Natural killer cell treated with Interleukin-12 subunit alpha and Interleukin-12 subunit beta and Interleukin-15 and Interleukin-18, amount 100 ng/mL, for 72 hours (primary cell): ENCODE data around the gene TMEM131L. TPM values are rescaled to one million over a fixed set of nuclear protein-coding genes. Genes with fewer than 3 reads are reported as not detected.
"Not testable (repeated sequence)": the region's sequence is repeated elsewhere in the genome, so short reads cannot be mapped to it uniquely, and the experiment has no call there.

Experiments
- ATAC-seq, 2 donors: fragments of 150-1000 bp; cut with Tn5 transposase in 1 of 2; sonication (Bioruptor Pico), chemical (Tn5 transposase) in 1 of 2; 2 replicates each; pipeline ENCODE4 v1.10.0; 2021
- DNase-seq: peaks from one replicate; pipeline ENCODE4 v3.0.0; 2022; ENCODE audit warnings: low spot score
- H3K27ac Mint-ChIP-seq, 2 donors: 1 replicate in 1 of 2; 2 replicates in 1 of 2; pipeline ENCODE4 v1.8.0; 2022; ENCODE audit warnings: mixed read lengths in 2 of 2, mild to moderate bottlenecking in 1 of 2, moderate library complexity in 1 of 2
- H3K27me3 Mint-ChIP-seq, 2 donors: 1 replicate in 1 of 2; 2 replicates in 1 of 2; pipeline ENCODE4 v1.8.0; 2022; ENCODE audit warnings: mixed read lengths in 2 of 2
- H3K36me3 Mint-ChIP-seq: one replicate; pipeline ENCODE4 v1.8.0; 2022; ENCODE audit warnings: mixed read lengths
- H3K4me1 Mint-ChIP-seq, 2 donors: 1 replicate in 1 of 2; 2 replicates in 1 of 2; pipeline ENCODE4 v1.8.0; 2022; ENCODE audit warnings: low read depth in 2 of 2, mixed read lengths in 2 of 2, mild to moderate bottlenecking in 1 of 2
- H3K4me3 Mint-ChIP-seq: one replicate; pipeline ENCODE4 v1.8.0; 2022; ENCODE audit warnings: mixed read lengths
- H3K9me3 Mint-ChIP-seq: 2 replicates; pipeline ENCODE4 v1.8.0; 2022; ENCODE audit warnings: mixed read lengths
- total RNA-seq, 2 donors: library from RNA; stranded (reverse); gene quantifications; one replicate each; pipeline ENCODE4 v1.2.3, GENCODE V29; 2022

TMEM131L gene, protein sequence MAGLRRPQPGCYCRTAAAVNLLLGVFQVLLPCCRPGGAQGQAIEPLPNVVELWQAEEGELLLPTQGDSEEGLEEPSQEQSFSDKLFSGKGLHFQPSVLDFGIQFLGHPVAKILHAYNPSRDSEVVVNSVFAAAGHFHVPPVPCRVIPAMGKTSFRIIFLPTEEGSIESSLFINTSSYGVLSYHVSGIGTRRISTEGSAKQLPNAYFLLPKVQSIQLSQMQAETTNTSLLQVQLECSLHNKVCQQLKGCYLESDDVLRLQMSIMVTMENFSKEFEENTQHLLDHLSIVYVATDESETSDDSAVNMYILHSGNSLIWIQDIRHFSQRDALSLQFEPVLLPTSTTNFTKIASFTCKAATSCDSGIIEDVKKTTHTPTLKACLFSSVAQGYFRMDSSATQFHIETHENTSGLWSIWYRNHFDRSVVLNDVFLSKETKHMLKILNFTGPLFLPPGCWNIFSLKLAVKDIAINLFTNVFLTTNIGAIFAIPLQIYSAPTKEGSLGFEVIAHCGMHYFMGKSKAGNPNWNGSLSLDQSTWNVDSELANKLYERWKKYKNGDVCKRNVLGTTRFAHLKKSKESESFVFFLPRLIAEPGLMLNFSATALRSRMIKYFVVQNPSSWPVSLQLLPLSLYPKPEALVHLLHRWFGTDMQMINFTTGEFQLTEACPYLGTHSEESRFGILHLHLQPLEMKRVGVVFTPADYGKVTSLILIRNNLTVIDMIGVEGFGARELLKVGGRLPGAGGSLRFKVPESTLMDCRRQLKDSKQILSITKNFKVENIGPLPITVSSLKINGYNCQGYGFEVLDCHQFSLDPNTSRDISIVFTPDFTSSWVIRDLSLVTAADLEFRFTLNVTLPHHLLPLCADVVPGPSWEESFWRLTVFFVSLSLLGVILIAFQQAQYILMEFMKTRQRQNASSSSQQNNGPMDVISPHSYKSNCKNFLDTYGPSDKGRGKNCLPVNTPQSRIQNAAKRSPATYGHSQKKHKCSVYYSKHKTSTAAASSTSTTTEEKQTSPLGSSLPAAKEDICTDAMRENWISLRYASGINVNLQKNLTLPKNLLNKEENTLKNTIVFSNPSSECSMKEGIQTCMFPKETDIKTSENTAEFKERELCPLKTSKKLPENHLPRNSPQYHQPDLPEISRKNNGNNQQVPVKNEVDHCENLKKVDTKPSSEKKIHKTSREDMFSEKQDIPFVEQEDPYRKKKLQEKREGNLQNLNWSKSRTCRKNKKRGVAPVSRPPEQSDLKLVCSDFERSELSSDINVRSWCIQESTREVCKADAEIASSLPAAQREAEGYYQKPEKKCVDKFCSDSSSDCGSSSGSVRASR (N-terminal part only)
- 10 to 100 TPM; 35.8 to 42.3 TPM for total RNA-seq

DNA sequence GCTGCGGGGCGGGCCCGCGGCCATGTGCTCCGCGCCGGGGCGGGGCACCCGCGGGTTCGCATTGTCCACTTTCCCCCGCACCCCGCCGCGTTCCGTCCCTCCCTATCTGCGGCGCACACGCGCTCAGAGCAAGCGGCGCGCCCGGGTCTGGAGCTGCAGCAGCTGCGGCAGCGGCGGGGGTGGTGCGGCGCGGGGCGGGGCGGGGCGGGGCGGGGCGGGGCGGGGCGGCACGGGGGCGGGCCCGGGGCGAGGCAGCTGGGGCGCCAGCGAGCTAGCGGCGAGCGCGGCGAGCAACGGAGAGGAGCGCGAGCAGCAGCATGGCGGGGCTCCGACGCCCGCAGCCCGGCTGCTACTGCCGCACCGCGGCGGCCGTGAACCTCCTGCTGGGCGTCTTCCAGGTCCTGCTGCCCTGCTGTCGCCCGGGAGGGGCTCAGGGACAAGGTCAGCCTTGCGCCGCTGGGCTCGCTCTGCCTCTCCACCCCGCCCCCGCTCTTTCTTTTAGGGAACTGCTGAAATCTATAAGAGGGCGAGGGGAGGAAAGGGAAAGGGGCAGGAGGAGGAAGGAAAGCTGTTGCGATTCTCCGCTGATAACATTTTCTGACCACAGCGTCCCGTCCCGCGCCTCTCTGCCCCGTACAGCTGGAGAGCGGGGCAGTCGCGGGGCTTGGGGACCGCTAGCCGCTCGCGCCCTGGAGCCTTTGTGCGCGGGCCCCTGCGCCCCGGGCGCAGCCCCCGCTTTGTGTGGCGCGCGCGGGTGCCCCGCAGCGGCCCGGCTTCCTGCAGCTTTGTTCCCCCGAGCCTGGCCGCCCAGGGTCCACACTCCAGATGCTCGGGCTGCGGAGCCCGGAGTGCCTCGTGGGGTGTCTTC lies at the start of gene TMEM131L:
TSS of gene TMEM131L (plus strand) at position 280 of the 868 bp plus-strand sequence. CDS start at position 318, 38 bp downstream.
- H3K4me3 Mint-ChIP-seq, result peak within 1 kb of the TSS; percentile 79
- H3K4me1 Mint-ChIP-seq, result peaks cover 46 to 54% of the 10 kb centered on the region in 2 donors
- no peaks in the 10 kb centered on the region for H3K27me3 Mint-ChIP-seq
- H3K27ac Mint-ChIP-seq, result peak within 1 kb of the TSS; percentile 82 to 88
- no peaks in the 10 kb centered on the region for H3K36me3 Mint-ChIP-seq
- no peaks in the 10 kb centered on the region for H3K9me3 Mint-ChIP-seq
- ATAC-seq, result peak; percentile 90 to 92
- peak; percentile 79 for DNase-seq

DNA sequence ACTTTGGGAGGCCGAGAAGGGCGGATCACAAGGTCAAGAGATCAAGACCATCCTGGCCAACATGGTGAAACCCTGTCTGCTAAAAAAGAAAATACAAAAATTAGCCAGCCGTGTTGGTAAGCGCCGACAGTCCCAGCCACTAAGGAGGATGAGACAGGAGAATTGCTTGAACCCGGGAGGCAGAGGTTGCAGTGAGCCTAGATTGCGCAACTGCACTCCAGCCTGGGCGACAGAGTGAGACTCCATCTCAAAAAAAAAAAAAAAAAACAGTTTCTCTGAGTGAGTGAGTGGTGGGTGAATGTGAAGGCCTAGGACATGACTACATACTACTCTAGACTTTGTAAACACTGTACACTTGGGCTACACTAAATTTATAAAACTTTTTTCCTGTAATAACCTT lies 49.7 kb upstream of the TMEM131L start:
- not testable (repeated sequence) for H3K27me3 Mint-ChIP-seq, H3K4me3 Mint-ChIP-seq, DNase-seq, H3K27ac Mint-ChIP-seq, H3K36me3 Mint-ChIP-seq, H3K4me1 Mint-ChIP-seq, H3K9me3 Mint-ChIP-seq, ATAC-seq

DNA sequence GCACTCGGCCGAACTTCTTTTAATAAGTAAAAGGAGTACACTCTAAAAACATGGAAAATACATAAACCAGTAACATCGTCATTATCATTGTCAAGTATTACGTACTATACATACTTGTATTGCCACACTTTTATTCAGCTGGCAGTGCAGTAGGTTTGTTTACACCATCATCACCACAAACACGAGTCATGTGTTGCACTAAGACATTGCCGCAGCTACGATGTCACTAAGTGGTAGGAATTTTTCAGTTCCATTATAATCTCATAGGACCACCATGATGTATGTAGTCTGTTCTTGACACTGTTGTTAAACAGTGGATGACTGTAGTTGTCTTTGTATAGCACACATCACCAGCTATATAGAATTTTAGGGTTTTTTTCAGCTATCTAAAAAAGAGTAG lies 48.0 kb upstream of the TMEM131L start:
- Mint-ChIP-seq H3K9me3 (no peaks in the 10 kb centered on the region), H3K27ac (no peak overlapping the region), H3K4me3 (no peak overlapping the region), H3K4me1 (peaks cover 0 to 2% of the 10 kb centered on the region in 2 donors), H3K36me3 (no peaks in the 10 kb centered on the region), H3K27me3 (no peaks in the 10 kb centered on the region)
- peak in 1 of 2 donors; percentile 31 for ATAC-seq
- no peak for DNase-seq

DNA sequence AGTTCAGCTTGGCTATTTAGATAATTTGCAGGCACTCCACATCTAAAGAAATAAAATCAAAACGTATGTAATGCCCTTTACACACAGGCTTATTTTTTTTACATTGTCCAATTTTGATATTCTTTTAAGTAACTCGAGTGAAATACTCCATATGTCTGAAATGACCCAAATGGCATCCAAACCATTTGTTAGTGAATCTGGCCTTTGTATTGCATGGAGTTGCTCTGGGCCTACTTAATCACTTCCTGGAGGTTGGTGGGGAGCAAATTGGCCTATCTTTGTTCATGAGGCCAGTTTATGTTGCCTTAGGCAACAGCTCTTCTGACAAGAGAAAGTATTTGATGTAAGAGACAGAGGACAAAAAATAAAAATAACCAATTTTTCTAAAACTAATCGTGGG lies 47.6 kb upstream of the TMEM131L start:
- H3K36me3 Mint-ChIP-seq, result no peaks in the 10 kb centered on the region
- no peak for DNase-seq
- no peaks in the 10 kb centered on the region for H3K27me3 Mint-ChIP-seq
- peaks cover 0 to 2% of the 10 kb centered on the region in 2 donors for H3K4me1 Mint-ChIP-seq
- ATAC-seq, result no peak
- no peak overlapping the region for H3K4me3 Mint-ChIP-seq
- H3K9me3 Mint-ChIP-seq, result no peaks in the 10 kb centered on the region
- H3K27ac Mint-ChIP-seq, result no peak overlapping the region

DNA sequence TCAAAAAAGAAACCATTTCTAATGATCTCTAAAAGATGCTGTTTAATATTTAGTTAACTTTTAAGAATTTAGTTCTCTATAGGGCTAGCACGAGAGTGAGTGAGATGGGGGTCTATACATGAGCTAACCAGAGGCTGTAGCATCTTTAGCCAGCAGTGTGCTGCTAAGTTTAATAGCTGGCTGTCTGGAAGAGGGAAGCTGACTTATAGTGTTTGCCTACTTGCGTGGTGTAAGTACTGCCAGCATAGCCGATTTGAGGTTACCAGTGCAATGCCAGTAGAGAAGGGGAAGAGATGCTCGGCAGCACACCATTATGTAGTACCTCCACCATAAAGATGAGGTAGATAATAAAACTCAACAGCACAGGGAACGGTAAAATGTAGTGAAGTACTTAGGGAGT lies 47.1 kb upstream of the TMEM131L start:
- H3K4me3 Mint-ChIP-seq, result no peak overlapping the region
- H3K9me3 Mint-ChIP-seq, result no peaks in the 10 kb centered on the region
- H3K27ac Mint-ChIP-seq, result no peak overlapping the region
- DNase-seq (no peak), ATAC-seq (no peak)
- no peaks in the 10 kb centered on the region for H3K36me3 Mint-ChIP-seq
- H3K27me3 Mint-ChIP-seq, result no peaks in the 10 kb centered on the region
- peaks cover 0 to 2% of the 10 kb centered on the region in 2 donors for H3K4me1 Mint-ChIP-seq

DNA sequence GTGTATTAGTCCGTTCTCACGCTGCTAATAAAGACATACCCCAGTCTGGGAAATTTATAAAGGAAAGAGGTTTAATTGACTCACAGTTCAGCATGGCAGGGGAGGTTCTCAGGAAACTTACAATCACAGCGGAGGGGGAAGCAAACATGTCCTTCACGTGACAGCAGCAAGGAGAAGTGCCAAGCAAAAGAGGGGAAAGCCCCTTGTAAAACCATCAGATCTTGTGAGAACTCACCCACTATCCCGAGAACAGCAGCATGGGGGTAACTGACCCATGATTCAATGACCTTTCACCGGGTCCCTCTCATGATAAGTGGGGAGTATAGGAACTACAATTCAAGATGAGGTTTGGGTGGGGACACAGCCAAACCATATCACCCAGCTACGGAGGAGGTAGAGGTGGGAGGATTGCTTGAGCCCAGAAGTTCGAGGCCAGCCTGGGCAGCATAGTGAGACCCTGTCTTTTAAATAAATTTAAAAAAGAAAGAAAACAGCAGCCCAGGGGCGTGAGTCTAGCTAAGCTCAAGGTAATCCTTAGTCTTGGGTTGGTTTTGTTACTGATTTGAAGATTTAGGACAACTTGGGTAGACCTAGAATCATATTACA lies 46.4 kb upstream of the TMEM131L start:
- Mint-ChIP-seq H3K27ac (no peak overlapping the region), H3K9me3 (no peaks in the 10 kb centered on the region), H3K36me3 (no peaks in the 10 kb centered on the region), H3K4me1 (peaks cover 0 to 2% of the 10 kb centered on the region in 2 donors), H3K27me3 (no peaks in the 10 kb centered on the region), H3K4me3 (no peak overlapping the region)
- DNase-seq (no peak), ATAC-seq (no peak)

DNA sequence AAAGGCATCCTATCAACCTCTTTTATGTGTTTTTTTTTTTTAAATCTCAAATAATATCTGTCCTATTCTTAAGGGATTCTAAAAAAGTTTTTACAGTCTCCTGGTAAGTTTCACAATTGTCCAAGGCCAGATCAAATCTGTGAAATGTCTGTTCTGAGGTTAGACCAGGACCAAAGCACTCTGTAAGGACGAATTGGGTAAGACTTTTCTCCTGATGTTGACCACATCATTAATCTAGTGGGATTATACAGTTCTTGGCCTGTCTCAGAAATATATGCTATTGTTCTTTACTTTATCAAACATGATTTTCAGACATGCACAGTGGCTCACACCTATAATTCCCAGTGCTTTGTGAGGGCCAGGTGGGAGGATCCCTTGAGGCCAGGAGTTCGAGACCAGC lies 45.8 kb upstream of the TMEM131L start:
- H3K9me3 Mint-ChIP-seq, result no peaks in the 10 kb centered on the region
- DNase-seq, result no peak
- H3K27ac Mint-ChIP-seq, result no peak overlapping the region
- H3K4me1 Mint-ChIP-seq, result peaks cover 0 to 2% of the 10 kb centered on the region in 2 donors
- H3K27me3 Mint-ChIP-seq, result no peaks in the 10 kb centered on the region
- H3K4me3 Mint-ChIP-seq, result no peak overlapping the region
- H3K36me3 Mint-ChIP-seq, result no peaks in the 10 kb centered on the region
- no peak for ATAC-seq

DNA sequence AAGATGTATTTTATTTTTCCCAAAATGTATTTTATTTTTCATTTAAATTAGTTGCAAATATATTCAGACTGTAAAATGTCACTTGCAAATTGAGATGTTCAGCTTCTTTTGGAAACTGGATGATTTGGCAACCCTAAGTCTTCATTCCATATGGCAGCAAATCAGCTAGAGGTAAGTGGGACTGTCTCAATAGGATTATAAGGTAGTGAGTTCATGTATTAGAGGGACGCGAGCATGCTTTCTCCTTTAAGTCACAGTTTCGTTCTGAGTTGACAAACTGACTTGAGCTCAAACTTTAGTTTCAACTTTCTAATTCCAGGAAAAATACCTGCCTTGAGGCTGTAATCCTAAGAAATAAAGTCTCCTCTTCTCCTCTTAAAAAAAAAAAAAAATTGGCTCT lies 44.2 kb upstream of the TMEM131L start:
- ATAC-seq (peak in 1 of 2 donors; percentile 74), DNase-seq (no peak)
- Mint-ChIP-seq H3K27ac (peak overlapping the region in 1 of 2 donors; percentile 56), H3K4me3 (no peak overlapping the region), H3K27me3 (no peaks in the 10 kb centered on the region), H3K4me1 (peaks cover 0 to 2% of the 10 kb centered on the region in 2 donors), H3K9me3 (no peaks in the 10 kb centered on the region), H3K36me3 (no peaks in the 10 kb centered on the region)

DNA sequence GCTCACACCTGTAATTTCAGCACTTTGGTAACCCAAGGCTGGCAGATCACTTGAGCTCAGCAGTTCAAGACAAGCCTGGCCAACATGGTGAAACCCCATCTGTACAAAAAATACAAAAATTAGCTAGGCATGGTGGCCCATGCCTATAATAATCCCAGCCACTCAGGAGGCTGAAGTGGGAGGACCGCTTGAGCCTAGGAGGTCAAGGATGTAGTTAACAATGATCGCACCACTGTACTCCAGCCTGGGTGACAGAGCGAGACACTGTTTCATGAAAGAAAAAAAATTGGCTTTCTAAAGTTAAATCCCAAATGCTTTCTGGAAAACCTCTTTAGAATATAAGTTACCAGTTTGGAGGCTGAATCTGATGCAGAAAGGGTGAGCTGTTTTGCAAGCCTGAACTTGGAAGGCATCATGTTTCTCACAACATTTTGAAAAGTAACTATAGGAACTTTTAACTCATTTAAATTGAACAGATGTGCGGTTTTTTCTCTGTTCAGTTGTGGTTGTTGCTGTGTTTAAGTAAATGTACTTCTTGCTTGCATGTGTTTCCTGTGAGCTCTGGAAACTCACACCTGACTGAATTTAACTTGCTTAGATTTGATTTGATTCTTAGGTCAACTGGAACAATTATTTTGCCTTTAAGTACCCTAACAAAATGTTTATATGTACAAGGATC lies 39.8 kb upstream of the TMEM131L start:
- ATAC-seq, result no peak
- no peaks in the 10 kb centered on the region for H3K9me3 Mint-ChIP-seq
- H3K4me1 Mint-ChIP-seq, result peaks cover 0 to 7% of the 10 kb centered on the region in 2 donors
- no peaks in the 10 kb centered on the region for H3K27me3 Mint-ChIP-seq
- no peaks in the 10 kb centered on the region for H3K36me3 Mint-ChIP-seq
- no peak overlapping the region for H3K27ac Mint-ChIP-seq
- H3K4me3 Mint-ChIP-seq, result no peak overlapping the region
- DNase-seq, result no peak

DNA sequence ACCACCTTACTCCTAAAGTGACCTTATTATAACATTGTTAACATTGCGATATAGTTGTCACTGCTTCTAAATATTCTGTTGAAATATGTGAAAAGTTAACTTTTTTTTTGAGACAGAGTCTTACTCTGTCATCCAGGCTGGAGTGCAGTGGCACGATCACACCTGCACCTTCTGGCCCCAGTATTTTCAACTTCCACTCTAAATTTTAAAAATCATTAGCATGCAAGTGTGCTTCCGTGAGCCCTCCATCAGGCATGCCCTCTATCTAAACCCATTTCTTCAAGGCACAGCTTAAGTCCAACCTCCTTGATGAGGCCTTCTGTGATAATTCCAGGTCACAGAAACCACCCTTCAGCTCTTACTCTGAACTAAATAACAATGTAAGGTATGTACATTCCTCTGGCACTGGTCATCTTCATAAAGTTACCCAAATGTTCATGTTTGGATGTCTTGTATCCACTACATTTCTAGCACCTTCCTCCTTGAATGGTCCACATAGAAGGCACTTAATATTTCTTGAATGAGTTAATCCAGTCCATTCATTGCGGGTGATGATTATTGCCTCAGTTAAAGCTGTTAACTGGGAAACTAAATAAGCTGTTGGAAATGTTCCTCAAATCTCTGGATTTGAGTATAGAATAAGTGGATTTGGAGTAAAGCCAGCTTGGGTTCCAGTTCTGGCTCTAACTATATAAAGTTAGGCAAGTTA lies 38.6 kb upstream of the TMEM131L start:
- Mint-ChIP-seq H3K27ac (no peak overlapping the region), H3K4me1 (peaks cover 5 to 11% of the 10 kb centered on the region in 2 donors), H3K4me3 (no peak overlapping the region), H3K27me3 (no peaks in the 10 kb centered on the region), H3K9me3 (no peaks in the 10 kb centered on the region), H3K36me3 (no peaks in the 10 kb centered on the region)
- ATAC-seq, result no peak
- DNase-seq, result no peak

DNA sequence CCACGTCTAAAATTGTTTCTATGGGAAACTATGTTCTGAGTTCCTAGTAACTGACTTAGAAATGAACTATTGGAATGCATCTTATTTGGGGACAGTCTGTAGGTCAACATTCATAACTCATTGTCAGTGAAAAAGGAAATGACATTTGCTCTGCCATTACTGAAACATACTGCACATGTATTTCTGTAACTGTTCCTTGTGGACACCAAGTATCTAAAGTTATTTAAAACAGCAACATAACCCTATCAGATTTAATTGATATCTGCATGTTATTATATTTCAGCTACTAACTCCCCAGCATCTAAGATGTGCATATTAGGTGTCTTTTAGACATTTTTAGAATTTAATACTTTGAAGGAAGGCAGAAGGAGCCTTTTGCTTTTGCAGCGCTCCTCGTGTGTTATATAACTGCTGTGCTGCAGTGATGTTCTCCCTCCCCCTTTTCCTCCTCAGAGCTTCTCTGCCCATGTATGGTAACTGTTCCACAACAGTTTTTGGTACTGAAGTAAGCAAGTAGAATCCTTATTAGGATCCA lies 37.2 kb upstream of the TMEM131L start:
- H3K4me1 Mint-ChIP-seq, result peaks cover 17 to 21% of the 10 kb centered on the region in 2 donors
- DNase-seq (no peak), ATAC-seq (no peak)
- no peak overlapping the region for H3K4me3 Mint-ChIP-seq
- no peaks in the 10 kb centered on the region for H3K36me3 Mint-ChIP-seq
- peak overlapping the region in 1 of 2 donors; percentile 17 for H3K27ac Mint-ChIP-seq
- H3K27me3 Mint-ChIP-seq, result no peaks in the 10 kb centered on the region
- no peaks in the 10 kb centered on the region for H3K9me3 Mint-ChIP-seq
